ENCODE data around the gene HS3ST5.

- no peak for TF ChIP-seq CTCF (IDR thresholded peaks at IDR 0.05; ENCODE audit: low read depth, low read length, missing input control)
- no peak for TF ChIP-seq REST (IDR thresholded peaks at IDR 0.05)
- TF ChIP-seq RAD21 (IDR thresholded peaks at IDR 0.05), result no peak
- no peak for TF ChIP-seq ZBTB33 (IDR thresholded peaks at IDR 0.05)
- TF ChIP-seq MAX (IDR thresholded peaks at IDR 0.05), result no peak
- TF ChIP-seq EGR1 (IDR thresholded peaks at IDR 0.05; ENCODE audit: low read depth in 2 of 2), result no peak
These were observed 15.7 kb downstream of the HS3ST5 start for GRCh38 chr6:114327074-114327473.
